ENCODE measurements around the gene GPR39.

- TF ChIP-seq, protein P1, sequence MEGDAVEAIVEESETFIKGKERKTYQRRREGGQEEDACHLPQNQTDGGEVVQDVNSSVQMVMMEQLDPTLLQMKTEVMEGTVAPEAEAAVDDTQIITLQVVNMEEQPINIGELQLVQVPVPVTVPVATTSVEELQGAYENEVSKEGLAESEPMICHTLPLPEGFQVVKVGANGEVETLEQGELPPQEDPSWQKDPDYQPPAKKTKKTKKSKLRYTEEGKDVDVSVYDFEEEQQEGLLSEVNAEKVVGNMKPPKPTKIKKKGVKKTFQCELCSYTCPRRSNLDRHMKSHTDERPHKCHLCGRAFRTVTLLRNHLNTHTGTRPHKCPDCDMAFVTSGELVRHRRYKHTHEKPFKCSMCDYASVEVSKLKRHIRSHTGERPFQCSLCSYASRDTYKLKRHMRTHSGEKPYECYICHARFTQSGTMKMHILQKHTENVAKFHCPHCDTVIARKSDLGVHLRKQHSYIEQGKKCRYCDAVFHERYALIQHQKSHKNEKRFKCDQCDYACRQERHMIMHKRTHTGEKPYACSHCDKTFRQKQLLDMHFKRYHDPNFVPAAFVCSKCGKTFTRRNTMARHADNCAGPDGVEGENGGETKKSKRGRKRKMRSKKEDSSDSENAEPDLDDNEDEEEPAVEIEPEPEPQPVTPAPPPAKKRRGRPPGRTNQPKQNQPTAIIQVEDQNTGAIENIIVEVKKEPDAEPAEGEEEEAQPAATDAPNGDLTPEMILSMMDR (IDR thresholded peaks at IDR 0.05 in 4 of 5, conservative IDR thresholded peaks at IDR 0.05 in 1 of 5), result no peak
- TF ChIP-seq POLR2A (IDR thresholded peaks at IDR 0.05), result no peak
Observed at GRCh38 chr2:132407784-132408183, 8.8 kb upstream of the GPR39 start.

All from gastrocnemius medialis (tissue), 4 donors.